Measurements from ENCODE around the gene WDR75. TPM values are rescaled to one million over a fixed set of nuclear protein-coding genes. Genes with fewer than 3 reads are reported as not detected.

WDR75 gene
- polyA plus RNA-seq, 1 donor (not counting 4 experiments of a cell fraction or from before 2014, with no cell fraction given) = 60.4 TPM

- Histone ChIP-seq H3K79me2 (ENCODE audit: control insufficient read depth, insufficient read depth, low read length) (no peaks in the 10 kb centered on the region), H3K9ac (ENCODE audit: control insufficient read depth, extremely low read depth, insufficient read depth, low read length) (no peak overlapping the region), H3K9me1 (ENCODE audit: control insufficient read depth, extremely low read depth, insufficient read depth, low read length) (no peaks in the 10 kb centered on the region), H3K27ac (ENCODE audit: control insufficient read depth, insufficient read depth, low read length) (no peak overlapping the region), H3K4me1 (ENCODE audit: control insufficient read depth, extremely low read depth, insufficient read depth, low read length) (no peaks in the 10 kb centered on the region), H3K9me3 (ENCODE audit: control insufficient read depth, low read depth, low read length) (no peaks in the 10 kb centered on the region), H3K4me2 (ENCODE audit: control insufficient read depth, extremely low read depth, insufficient read depth, low read depth, low read length) (no peak overlapping the region), H3K36me3 (ENCODE audit: control insufficient read depth in 2 of 2, extremely low read depth in 1 of 2, insufficient read depth in 2 of 2, low read length in 2 of 2) (no peaks in the 10 kb centered on the region), H4K20me1 (ENCODE audit: control insufficient read depth, extremely low read depth, insufficient read depth, low read length) (no peaks in the 10 kb centered on the region), H3K4me3 (ENCODE audit: control insufficient read depth in 2 of 3, extremely low read depth in 1 of 3, insufficient read depth in 2 of 3, low read depth in 1 of 3, low read length in 3 of 3) (no peak overlapping the region), H3K27me3 (ENCODE audit: control insufficient read depth, extremely low read depth, insufficient read depth, low read length) (no peaks in the 10 kb centered on the region), H2AFZ (ENCODE audit: control insufficient read depth, low read length) (no peak overlapping the region)
- TF ChIP-seq CTCF (optimal IDR thresholded peaks at IDR 0.05 in 1 of 3, IDR thresholded peaks at IDR 0.05 in 1 of 3, conservative IDR thresholded peaks at IDR 0.05 in 1 of 3; ENCODE audit: extremely low read depth in 1 of 3, insufficient read depth in 2 of 3, low read length in 3 of 3) (no peak), EZH2 (IDR thresholded peaks at IDR 0.05; ENCODE audit: low read length) (no peak)
- FAIRE-seq (no peak), DNase-seq (ENCODE audit: low read depth, low spot score) (no peak)
- dilution Hi-C loops (cut with MboI; ENCODE audit: extremely low pct_ligation_motif_present, low sequenced_read_pairs) = no loop called here
Measured at GRCh38 chr2:189425676-189426075, 15.6 kb upstream of the WDR75 start.

GRCh38 chr2:189426886-189427285, 14.4 kb upstream of the WDR75 start:
- TF ChIP-seq EZH2 (IDR thresholded peaks at IDR 0.05; ENCODE audit: low read length) = no peak
- TF ChIP-seq CTCF (optimal IDR thresholded peaks at IDR 0.05 in 1 of 3, IDR thresholded peaks at IDR 0.05 in 1 of 3, conservative IDR thresholded peaks at IDR 0.05 in 1 of 3; ENCODE audit: extremely low read depth in 1 of 3, insufficient read depth in 2 of 3, low read length in 3 of 3) = no peak
- DNase-seq (ENCODE audit: low read depth, low spot score) (no peak), FAIRE-seq (no peak)
- no peaks in the 10 kb centered on the region for H3K9me3 ChIP-seq (ENCODE audit: control insufficient read depth, low read depth, low read length)
- H3K79me2 ChIP-seq (ENCODE audit: control insufficient read depth, insufficient read depth, low read length) = no peaks in the 10 kb centered on the region
- H3K4me3 ChIP-seq (ENCODE audit: control insufficient read depth in 2 of 3, extremely low read depth in 1 of 3, insufficient read depth in 2 of 3, low read depth in 1 of 3, low read length in 3 of 3) = no peak overlapping the region
- no peaks in the 10 kb centered on the region for H3K9me1 ChIP-seq (ENCODE audit: control insufficient read depth, extremely low read depth, insufficient read depth, low read length)
- no peaks in the 10 kb centered on the region for H4K20me1 ChIP-seq (ENCODE audit: control insufficient read depth, extremely low read depth, insufficient read depth, low read length)
- no peak overlapping the region for H3K27ac ChIP-seq (ENCODE audit: control insufficient read depth, insufficient read depth, low read length)
- H3K36me3 ChIP-seq (ENCODE audit: control insufficient read depth in 2 of 2, extremely low read depth in 1 of 2, insufficient read depth in 2 of 2, low read length in 2 of 2) = no peaks in the 10 kb centered on the region
- H2AFZ ChIP-seq (ENCODE audit: control insufficient read depth, low read length) = no peak overlapping the region
- H3K9ac ChIP-seq (ENCODE audit: control insufficient read depth, extremely low read depth, insufficient read depth, low read length) = no peak overlapping the region
- no peaks in the 10 kb centered on the region for H3K4me1 ChIP-seq (ENCODE audit: control insufficient read depth, extremely low read depth, insufficient read depth, low read length)
- dilution Hi-C loops (cut with MboI; ENCODE audit: extremely low pct_ligation_motif_present, low sequenced_read_pairs) = no loop called here
- H3K27me3 ChIP-seq (ENCODE audit: control insufficient read depth, extremely low read depth, insufficient read depth, low read length) = no peaks in the 10 kb centered on the region
- no peak overlapping the region for H3K4me2 ChIP-seq (ENCODE audit: control insufficient read depth, extremely low read depth, insufficient read depth, low read depth, low read length)
